22Rv1 (cell line): ENCODE measurements around the gene ABCD3.

Source experiments
- ZFX ChIP-seq: fragments of 450-650 bp; IDR thresholded peaks from 2 replicates; pipeline ENCODE4 v1.6.1; 2017; ENCODE audit warnings: antibody characterized with exemption, borderline replicate concordance
- TF ChIP-seq, protein P1 (sequence below): fragments of 450-650 bp; IDR thresholded peaks from 2 replicates; pipeline ENCODE4 v1.5.1; 2017; ENCODE audit warnings: mild to moderate bottlenecking

DNA sequence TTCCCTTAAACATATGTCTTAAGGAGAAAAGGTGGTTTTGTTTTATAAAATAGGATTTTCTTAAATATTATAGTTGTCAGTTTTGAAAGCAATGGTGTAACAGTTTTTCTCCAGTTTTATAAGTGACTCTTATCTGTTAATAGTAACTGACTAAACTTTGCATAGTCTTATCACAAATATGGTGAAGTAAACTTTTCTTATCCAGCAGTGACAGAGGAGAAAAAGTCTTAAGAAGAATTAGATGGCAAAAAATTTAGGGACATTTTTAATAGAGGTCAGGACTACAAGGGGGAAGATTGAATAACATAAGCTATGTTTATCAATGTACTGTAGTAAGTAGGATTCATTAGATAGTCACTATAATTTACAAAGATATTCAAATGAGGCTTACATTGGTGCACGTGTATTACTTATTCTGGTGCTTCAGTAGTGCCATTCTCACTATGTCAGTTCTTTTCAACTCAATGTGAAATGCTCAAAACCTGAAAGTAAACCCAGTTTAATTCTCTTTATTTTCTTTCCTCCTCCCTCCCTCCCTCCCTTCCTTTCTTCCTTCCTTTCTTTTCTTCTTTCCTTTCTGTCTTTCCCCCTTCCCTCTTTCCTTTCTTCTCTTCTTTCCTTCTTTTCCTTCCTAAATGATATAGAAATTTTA lies 97.2 kb downstream of the ABCD3 start:
- TF ChIP-seq, protein P1, sequence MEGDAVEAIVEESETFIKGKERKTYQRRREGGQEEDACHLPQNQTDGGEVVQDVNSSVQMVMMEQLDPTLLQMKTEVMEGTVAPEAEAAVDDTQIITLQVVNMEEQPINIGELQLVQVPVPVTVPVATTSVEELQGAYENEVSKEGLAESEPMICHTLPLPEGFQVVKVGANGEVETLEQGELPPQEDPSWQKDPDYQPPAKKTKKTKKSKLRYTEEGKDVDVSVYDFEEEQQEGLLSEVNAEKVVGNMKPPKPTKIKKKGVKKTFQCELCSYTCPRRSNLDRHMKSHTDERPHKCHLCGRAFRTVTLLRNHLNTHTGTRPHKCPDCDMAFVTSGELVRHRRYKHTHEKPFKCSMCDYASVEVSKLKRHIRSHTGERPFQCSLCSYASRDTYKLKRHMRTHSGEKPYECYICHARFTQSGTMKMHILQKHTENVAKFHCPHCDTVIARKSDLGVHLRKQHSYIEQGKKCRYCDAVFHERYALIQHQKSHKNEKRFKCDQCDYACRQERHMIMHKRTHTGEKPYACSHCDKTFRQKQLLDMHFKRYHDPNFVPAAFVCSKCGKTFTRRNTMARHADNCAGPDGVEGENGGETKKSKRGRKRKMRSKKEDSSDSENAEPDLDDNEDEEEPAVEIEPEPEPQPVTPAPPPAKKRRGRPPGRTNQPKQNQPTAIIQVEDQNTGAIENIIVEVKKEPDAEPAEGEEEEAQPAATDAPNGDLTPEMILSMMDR: no peak
- TF ChIP-seq ZFX: no peak
